Endothelial cell (in vitro differentiated cells): ENCODE data around the gene FUZ. TPM values are rescaled to one million over a fixed set of nuclear protein-coding genes. Genes with fewer than 3 reads are reported as not detected.
A peak's percentile ranks its signal among the peaks of the same experiment; 100 is the strongest.

Experiments used
- DNase-seq: peaks from one replicate; pipeline ENCODE4 v3.0.0; 2021; ENCODE audit warnings: low spot score
- H3K27ac Mint-ChIP-seq: one replicate; pipeline ENCODE4 v1.8.0; 2021; ENCODE audit warnings: mixed read lengths, inconsistent platforms; ENCODE audit not compliant: unreplicated experiment
- H3K27me3 Mint-ChIP-seq: one replicate; pipeline ENCODE4 v1.8.0; 2021; ENCODE audit warnings: mild to moderate bottlenecking, moderate library complexity, mixed read lengths, inconsistent platforms; ENCODE audit not compliant: unreplicated experiment
- H3K36me3 Mint-ChIP-seq: one replicate; pipeline ENCODE4 v1.8.0; 2021; ENCODE audit warnings: mild to moderate bottlenecking, low read depth, mixed read lengths, inconsistent platforms; ENCODE audit not compliant: unreplicated experiment
- H3K4me1 Mint-ChIP-seq: one replicate; pipeline ENCODE4 v1.8.0; 2021; ENCODE audit warnings: mild to moderate bottlenecking, mixed read lengths, inconsistent platforms; ENCODE audit not compliant: unreplicated experiment
- H3K4me3 Mint-ChIP-seq: one replicate; pipeline ENCODE4 v1.8.0; 2021; ENCODE audit warnings: mild to moderate bottlenecking, mixed read lengths, inconsistent platforms; ENCODE audit not compliant: unreplicated experiment
- H3K9me3 Mint-ChIP-seq: one replicate; pipeline ENCODE4 v1.8.0; 2021; ENCODE audit warnings: mixed read lengths, inconsistent platforms; ENCODE audit not compliant: unreplicated experiment
- total RNA-seq: library from RNA; stranded (reverse); fragmentation: NEBNext Ultra II Directional; extraction: Animal tissue kit (Norgen Biotek cat#: 25700); gene quantifications from one replicate; pipeline ENCODE4 v1.2.1, GENCODE V29; 2021; ENCODE audit not compliant: unreplicated experiment
- TF ChIP-seq, protein P1 (sequence below): fragments of 200-600 bp; sonication (generic); IDR thresholded peaks from one replicate; pipeline ENCODE4 v1.5.0; 2021; ENCODE audit warnings: antibody characterized with exemption; ENCODE audit not compliant: unreplicated experiment

The FUZ gene
- total RNA-seq, 1 donor from 2014 or later, result 15.6 TPM

DNA sequence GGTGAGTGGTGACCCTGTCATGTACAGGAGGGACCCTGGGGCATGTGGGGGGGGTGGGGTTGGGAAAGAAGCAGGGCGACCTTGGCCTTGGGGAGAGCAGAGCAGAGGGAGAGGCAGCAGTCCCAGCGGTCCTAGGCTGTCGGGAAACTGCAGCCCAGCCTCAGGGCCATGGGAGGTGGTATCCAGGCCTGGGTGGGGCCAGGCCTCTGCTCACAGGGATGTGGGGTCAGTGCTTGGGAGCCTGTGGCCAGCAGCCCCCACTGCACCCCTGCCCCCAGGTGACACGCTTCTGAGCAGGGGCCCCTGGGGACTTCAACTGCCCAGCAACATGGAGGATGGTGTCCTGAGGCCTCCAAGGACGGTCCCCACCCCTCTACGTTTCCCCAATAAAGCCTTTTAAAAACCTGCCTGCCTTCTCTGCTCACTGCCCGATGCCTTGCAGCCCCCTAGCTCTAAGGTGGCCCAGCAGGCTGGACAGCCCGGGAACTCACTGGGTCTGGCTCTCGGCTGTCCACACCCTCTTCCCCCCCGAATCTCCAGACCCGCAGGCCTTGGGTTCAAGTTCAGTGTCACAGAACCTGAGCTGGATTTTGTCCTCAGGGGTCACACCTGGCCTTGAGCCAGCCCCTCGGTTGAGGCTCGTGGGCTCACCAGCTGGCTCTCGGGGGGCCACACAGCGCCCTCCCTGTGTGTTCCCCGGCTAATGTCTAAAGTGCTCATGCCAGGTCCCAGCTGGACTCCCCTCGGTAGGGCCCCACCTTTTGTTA lies 47.4 kb upstream of the FUZ start:
- H3K4me1 Mint-ChIP-seq, result peaks cover 6% of the 10 kb centered on the region
- peaks cover 35% of the 10 kb centered on the region for H3K36me3 Mint-ChIP-seq
- H3K27me3 Mint-ChIP-seq, result peaks cover 32% of the 10 kb centered on the region
- no peak overlapping the region for H3K27ac Mint-ChIP-seq
- no peaks in the 10 kb centered on the region for H3K9me3 Mint-ChIP-seq
- no peak for DNase-seq
- TF ChIP-seq, protein P1, sequence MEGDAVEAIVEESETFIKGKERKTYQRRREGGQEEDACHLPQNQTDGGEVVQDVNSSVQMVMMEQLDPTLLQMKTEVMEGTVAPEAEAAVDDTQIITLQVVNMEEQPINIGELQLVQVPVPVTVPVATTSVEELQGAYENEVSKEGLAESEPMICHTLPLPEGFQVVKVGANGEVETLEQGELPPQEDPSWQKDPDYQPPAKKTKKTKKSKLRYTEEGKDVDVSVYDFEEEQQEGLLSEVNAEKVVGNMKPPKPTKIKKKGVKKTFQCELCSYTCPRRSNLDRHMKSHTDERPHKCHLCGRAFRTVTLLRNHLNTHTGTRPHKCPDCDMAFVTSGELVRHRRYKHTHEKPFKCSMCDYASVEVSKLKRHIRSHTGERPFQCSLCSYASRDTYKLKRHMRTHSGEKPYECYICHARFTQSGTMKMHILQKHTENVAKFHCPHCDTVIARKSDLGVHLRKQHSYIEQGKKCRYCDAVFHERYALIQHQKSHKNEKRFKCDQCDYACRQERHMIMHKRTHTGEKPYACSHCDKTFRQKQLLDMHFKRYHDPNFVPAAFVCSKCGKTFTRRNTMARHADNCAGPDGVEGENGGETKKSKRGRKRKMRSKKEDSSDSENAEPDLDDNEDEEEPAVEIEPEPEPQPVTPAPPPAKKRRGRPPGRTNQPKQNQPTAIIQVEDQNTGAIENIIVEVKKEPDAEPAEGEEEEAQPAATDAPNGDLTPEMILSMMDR, result no peak
- H3K4me3 Mint-ChIP-seq, result no peak overlapping the region

DNA sequence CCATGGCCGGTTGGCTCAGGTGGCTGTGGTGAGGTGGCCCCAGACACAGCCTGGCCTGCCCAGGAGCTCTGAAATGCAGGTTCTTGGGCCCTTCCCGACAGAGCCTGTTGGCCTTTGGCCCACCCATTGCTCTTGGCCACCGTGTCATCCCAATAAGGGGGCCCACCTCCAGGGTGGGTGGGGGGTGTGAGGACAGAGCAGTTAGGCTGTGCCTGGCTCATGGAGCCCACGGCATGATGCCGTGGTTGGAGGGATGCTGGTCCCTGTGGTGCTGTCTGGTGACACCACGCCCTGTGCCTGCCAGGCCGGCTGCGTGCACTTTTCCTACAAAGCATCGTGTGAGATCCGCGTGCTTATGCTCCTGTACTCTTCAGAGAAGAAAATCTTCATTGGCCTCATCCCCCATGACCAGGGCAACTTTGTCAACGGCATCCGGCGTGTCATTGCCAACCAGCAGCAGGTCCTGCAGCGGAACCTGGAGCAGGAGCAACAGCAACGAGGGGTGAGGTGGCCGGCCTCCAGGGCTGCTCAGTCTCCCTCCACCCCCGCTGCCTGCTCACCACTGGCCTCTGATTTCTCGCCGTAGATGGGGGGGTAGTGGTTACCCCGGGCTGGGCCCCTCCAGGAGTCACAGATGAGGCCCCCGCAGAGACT lies 46.7 kb upstream of the FUZ start:
- Mint-ChIP-seq H3K9me3 (no peaks in the 10 kb centered on the region), H3K27me3 (peaks cover 31% of the 10 kb centered on the region), H3K36me3 (peaks cover 35% of the 10 kb centered on the region), H3K4me3 (no peak overlapping the region), H3K27ac (no peak overlapping the region), H3K4me1 (peaks cover 3% of the 10 kb centered on the region)
- TF ChIP-seq, protein P1, result no peak
- DNase-seq, result no peak

DNA sequence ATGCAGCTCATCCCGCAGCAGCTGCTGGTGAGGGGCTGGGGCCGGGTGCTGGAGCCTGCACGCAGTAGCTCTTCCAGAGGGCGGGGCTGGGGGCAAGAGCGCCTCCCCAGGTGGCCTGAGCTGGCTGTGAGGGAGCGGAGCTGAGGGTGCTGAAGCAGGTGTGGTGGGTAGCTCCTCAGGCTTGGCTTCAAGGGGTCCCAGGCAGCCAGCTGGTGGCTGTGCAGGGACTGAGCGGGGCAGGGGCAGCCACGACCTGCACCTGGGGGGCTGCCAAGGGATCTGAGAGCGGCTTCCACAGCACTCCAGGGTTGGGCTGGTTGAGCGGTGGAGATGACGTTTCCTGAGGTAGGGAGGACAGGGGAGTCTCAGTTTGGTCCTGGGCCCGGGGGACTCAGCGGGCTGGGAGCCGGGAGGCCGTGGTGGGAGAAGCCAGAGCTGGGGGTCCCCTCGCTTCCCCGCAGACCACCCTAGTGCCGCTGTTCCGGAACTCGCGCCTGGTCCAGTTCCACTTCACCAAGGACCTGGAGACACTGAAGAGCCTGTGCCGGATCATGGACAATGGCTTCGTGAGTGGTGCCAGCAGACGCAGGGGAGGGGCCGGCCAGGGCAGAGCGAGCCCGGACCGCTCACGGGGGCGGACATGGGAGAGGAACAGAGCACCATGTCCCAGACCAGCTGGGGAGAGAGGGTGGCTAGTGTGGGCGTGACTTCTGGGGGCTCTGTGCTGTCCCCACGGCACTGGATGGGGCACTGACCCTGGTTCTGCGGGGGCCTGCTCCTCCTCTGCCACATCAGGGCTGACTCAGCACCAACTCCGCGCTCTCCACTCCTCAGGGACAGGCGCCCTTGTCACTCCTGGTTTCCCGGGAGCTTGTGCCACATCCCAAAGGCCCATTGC lies 45.2 kb upstream of the FUZ start:
- H3K27ac Mint-ChIP-seq, result peak overlapping the region; percentile 67
- peaks cover 23% of the 10 kb centered on the region for H3K36me3 Mint-ChIP-seq
- DNase-seq, result no peak
- peaks cover 24% of the 10 kb centered on the region for H3K27me3 Mint-ChIP-seq
- H3K4me3 Mint-ChIP-seq, result no peak overlapping the region
- H3K4me1 Mint-ChIP-seq, result peaks cover 6% of the 10 kb centered on the region
- TF ChIP-seq, protein P1, result no peak
- no peaks in the 10 kb centered on the region for H3K9me3 Mint-ChIP-seq

DNA sequence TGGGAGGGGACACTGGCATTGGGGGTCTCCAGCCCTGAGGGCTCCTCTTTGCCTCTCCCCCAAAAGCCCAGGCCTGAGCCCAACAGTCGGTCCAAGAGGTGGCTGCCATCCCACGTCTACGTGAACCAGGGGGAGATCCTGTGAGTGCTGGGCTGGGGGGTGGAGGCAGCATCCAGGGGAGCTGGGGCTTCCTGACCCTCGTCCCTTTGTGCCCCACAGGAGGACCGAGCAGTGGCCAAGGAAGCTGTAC lies 44.7 kb upstream of the FUZ start:
- Mint-ChIP-seq H3K9me3 (no peaks in the 10 kb centered on the region), H3K27ac (no peak overlapping the region), H3K4me3 (no peak overlapping the region), H3K27me3 (peaks cover 24% of the 10 kb centered on the region), H3K4me1 (peaks cover 5% of the 10 kb centered on the region), H3K36me3 (peaks cover 21% of the 10 kb centered on the region)
- TF ChIP-seq, protein P1, result no peak
- no peak for DNase-seq
